Fibroblast of lung (primary cell): ENCODE measurements around the gene HTR1B. TPM values are rescaled to one million over a fixed set of nuclear protein-coding genes. Genes with fewer than 3 reads are reported as not detected.

Source experiments
- DNase-seq, 2 donors: peaks; one replicate each; pipeline versions ENCODE4 v3.0.0 to v3.0.0-alpha.2; 2010; ENCODE audit warnings: low read depth in 2 of 2
- H2AFZ ChIP-seq: 2 replicates; pipeline ENCODE4 v1.5.1; 2012; ENCODE audit warnings: low read length, control low read depth, inconsistent platforms
- H3K27ac ChIP-seq: 2 replicates; pipeline ENCODE4 v1.5.1; 2011; ENCODE audit warnings: low read length, control low read depth; ENCODE audit not compliant: insufficient read depth
- H3K27me3 ChIP-seq: 2 replicates; pipeline ENCODE4 v1.5.1; 2011; ENCODE audit warnings: mild to moderate bottlenecking, low read length; ENCODE audit not compliant: control insufficient read depth, insufficient read depth
- H3K36me3 ChIP-seq: 2 replicates; pipeline ENCODE4 v1.5.1; 2011; ENCODE audit warnings: low read length; ENCODE audit not compliant: control insufficient read depth, insufficient read depth
- H3K4me1 ChIP-seq: 2 replicates; pipeline ENCODE4 v1.5.1; 2011; ENCODE audit warnings: low read length; ENCODE audit not compliant: control insufficient read depth, insufficient read depth; ENCODE audit errors: extremely low read depth
- H3K4me2 ChIP-seq: 2 replicates; pipeline ENCODE4 v1.5.1; 2011; ENCODE audit warnings: low read length, control low read depth; ENCODE audit not compliant: insufficient read depth; ENCODE audit errors: extremely low read depth
- H3K4me3 ChIP-seq, 4 experiments: fragments of 200-600 bp in 1 of 4; sonication (generic) in 1 of 4; replicated peaks in 1 of 4; 2 replicates each; pipeline ENCODE4 v1.5.1; 2011 to 2016; ENCODE audit warnings: low read length in 4 of 4, low read depth in 3 of 4, mild to moderate bottlenecking in 3 of 4, control low read depth in 2 of 4, inconsistent platforms in 1 of 4, mixed read lengths in 1 of 4; ENCODE audit not compliant: insufficient read depth in 1 of 4; ENCODE audit errors: control extremely low read depth in 1 of 4
- H3K79me2 ChIP-seq: 2 replicates; pipeline ENCODE4 v1.5.1; 2012; ENCODE audit warnings: mild to moderate bottlenecking, low read length, inconsistent platforms; ENCODE audit not compliant: control insufficient read depth, insufficient read depth
- H3K9ac ChIP-seq: 2 replicates; pipeline ENCODE4 v1.5.1; 2011; ENCODE audit warnings: mild to moderate bottlenecking, low read length, control low read depth; ENCODE audit not compliant: insufficient read depth
- H3K9me3 ChIP-seq: 2 replicates; pipeline ENCODE4 v1.5.1; 2012; ENCODE audit warnings: low read depth, low read length; ENCODE audit not compliant: control insufficient read depth, insufficient read depth
- H4K20me1 ChIP-seq: 2 replicates; pipeline ENCODE4 v1.5.1; 2011; ENCODE audit warnings: low read length; ENCODE audit not compliant: control insufficient read depth, insufficient read depth; ENCODE audit errors: extremely low read depth
- EZH2 ChIP-seq: IDR thresholded peaks from 2 replicates; pipeline ENCODE4 v1.5.1; 2012; ENCODE audit warnings: low read length, control low read depth, mild to moderate bottlenecking; ENCODE audit errors: missing control alignments
- polyA minus RNA-seq: library from RNA; depleted of rRNA, polyadenylated mRNA; stranded (reverse); fragments of >200 nt; gene quantifications from 2 replicates; pipeline ENCODE4 v1.2.3, GENCODE V29; 2011; ENCODE audit warnings: low replicate concordance
- polyA plus RNA-seq, 2 donors: library from polyadenylated mRNA; depleted of rRNA in 1 of 2; stranded (reverse) in 1 of 2; unstranded in 1 of 2; fragments of >200 nt; gene quantifications; 2 replicates each; pipeline ENCODE4 v1.2.1, GENCODE V29; 2011 to 2012; ENCODE audit warnings: missing spikeins in 1 of 2
- total RNA-seq: library from RNA; depleted of rRNA; stranded (reverse); fragments of >200 nt; gene quantifications from 2 replicates; pipeline ENCODE4 v1.2.1, GENCODE V29; 2014
- TF ChIP-seq, protein P1 (sequence below), 2 donors: IDR thresholded peaks in 1 of 2; conservative IDR thresholded peaks in 1 of 2; 1 replicate in 1 of 2; 2 replicates in 1 of 2; pipeline ENCODE4 v1.5.1; 2011 to 2012; ENCODE audit warnings: low read length in 2 of 2, control low read depth in 1 of 2, inconsistent platforms in 1 of 2, low read depth in 1 of 2, mild to moderate bottlenecking in 1 of 2

HTR1B gene, protein sequence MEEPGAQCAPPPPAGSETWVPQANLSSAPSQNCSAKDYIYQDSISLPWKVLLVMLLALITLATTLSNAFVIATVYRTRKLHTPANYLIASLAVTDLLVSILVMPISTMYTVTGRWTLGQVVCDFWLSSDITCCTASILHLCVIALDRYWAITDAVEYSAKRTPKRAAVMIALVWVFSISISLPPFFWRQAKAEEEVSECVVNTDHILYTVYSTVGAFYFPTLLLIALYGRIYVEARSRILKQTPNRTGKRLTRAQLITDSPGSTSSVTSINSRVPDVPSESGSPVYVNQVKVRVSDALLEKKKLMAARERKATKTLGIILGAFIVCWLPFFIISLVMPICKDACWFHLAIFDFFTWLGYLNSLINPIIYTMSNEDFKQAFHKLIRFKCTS
- total RNA-seq, result 0.17 TPM in 1 of 2 replicates, not detected in the other
- polyA plus RNA-seq, result 0.68 and 1.5 TPM in 2 replicates
- 0.51 and 1.4 TPM in 2 replicates for polyA plus RNA-seq (2012)
- 7.4 and 9.7 TPM in 2 replicates for polyA minus RNA-seq

DNA sequence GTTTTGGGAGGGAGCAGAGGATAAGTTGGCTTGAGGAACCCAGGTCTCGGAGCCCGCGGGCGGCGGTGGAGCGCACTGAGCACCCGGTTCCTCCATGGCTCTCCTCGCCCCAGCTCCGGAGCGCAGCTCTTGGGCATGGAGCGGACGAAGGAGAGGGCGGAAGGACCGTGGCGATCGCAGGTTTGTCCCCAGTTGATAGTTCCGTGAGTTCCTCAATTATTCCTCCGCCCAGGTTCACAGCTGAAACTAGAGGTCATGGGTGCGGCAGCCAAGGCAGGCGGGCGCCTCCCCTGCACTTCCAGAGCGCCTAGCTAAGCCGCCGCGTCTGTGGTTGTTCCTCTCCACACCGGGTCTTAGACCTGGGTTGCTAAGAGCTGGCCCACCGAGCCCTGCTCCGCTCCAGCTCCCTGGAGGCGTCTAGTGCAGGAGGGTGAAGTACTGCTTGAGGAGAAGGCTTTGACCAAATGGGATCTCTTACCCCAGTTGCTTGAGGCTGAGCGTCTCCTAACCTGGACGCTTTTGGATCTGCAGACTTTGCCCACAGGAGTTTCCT lies at the start of gene HTR1B:
HTR1B (minus strand) TSS at position 184 of the 553 bp plus-strand sequence; CDS start at position 96, 88 bp downstream.
- peak within 1 kb of the TSS; percentile 60 for H3K4me2 ChIP-seq
- no peaks in the 10 kb centered on the region for H3K36me3 ChIP-seq
- no peaks in the 10 kb centered on the region for H3K79me2 ChIP-seq
- TF ChIP-seq, protein P1, sequence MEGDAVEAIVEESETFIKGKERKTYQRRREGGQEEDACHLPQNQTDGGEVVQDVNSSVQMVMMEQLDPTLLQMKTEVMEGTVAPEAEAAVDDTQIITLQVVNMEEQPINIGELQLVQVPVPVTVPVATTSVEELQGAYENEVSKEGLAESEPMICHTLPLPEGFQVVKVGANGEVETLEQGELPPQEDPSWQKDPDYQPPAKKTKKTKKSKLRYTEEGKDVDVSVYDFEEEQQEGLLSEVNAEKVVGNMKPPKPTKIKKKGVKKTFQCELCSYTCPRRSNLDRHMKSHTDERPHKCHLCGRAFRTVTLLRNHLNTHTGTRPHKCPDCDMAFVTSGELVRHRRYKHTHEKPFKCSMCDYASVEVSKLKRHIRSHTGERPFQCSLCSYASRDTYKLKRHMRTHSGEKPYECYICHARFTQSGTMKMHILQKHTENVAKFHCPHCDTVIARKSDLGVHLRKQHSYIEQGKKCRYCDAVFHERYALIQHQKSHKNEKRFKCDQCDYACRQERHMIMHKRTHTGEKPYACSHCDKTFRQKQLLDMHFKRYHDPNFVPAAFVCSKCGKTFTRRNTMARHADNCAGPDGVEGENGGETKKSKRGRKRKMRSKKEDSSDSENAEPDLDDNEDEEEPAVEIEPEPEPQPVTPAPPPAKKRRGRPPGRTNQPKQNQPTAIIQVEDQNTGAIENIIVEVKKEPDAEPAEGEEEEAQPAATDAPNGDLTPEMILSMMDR (conservative IDR thresholded peaks at IDR 0.05 in 1 of 2, IDR thresholded peaks at IDR 0.05 in 1 of 2; ENCODE audit: low read depth in 1 of 2, low read length in 2 of 2), result no peak
- TF ChIP-seq EZH2, result peak; percentile 50
- no peaks in the 10 kb centered on the region for H4K20me1 ChIP-seq
- peaks cover 2% of the 10 kb centered on the region for H3K4me1 ChIP-seq
- DNase-seq, result peak in 1 of 2 donors; percentile 42
- peaks cover 27% of the 10 kb centered on the region for H3K27me3 ChIP-seq
- H3K27ac ChIP-seq, result no peak within 1 kb of the TSS
- peak within 1 kb of the TSS; percentile 25 to 61 (median 33) for H3K4me3 ChIP-seq
- H3K9me3 ChIP-seq, result no peaks in the 10 kb centered on the region
- peak within 1 kb of the TSS; percentile 62 for H2AFZ ChIP-seq
- H3K9ac ChIP-seq, result peak within 1 kb of the TSS; percentile 23

DNA sequence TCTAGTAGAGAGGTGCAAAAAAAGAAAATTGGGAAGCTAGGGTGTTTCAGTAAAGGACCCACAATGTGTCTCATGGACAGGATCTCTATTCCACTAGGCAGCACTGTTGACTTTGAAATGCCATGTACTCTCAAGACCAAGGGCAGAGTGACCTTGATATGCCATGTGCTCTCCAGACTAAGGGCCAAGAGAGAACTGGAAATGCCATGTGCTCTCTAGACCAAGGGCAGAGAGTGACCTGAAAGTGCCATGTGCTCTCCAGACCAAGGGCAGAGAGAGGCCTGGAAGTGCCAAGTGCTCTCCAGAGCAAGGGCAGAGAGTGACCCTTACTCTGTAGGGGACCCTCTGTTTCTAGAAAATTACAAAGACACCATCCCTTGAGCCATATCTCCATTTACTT lies 49.3 kb upstream of the HTR1B start:
- no peaks in the 10 kb centered on the region for H4K20me1 ChIP-seq
- H3K36me3 ChIP-seq, result no peaks in the 10 kb centered on the region
- no peak overlapping the region for H2AFZ ChIP-seq
- TF ChIP-seq, protein P1 (conservative IDR thresholded peaks at IDR 0.05 in 1 of 2, IDR thresholded peaks at IDR 0.05 in 1 of 2; ENCODE audit: low read depth in 1 of 2, low read length in 2 of 2), result no peak
- TF ChIP-seq EZH2, result no peak
- H3K27ac ChIP-seq, result no peak overlapping the region
- no peaks in the 10 kb centered on the region for H3K27me3 ChIP-seq
- H3K79me2 ChIP-seq, result no peaks in the 10 kb centered on the region
- no peaks in the 10 kb centered on the region for H3K9me3 ChIP-seq
- H3K4me3 ChIP-seq, result no peak overlapping the region
- no peak for DNase-seq
- H3K4me2 ChIP-seq, result no peak overlapping the region
- H3K9ac ChIP-seq, result no peak overlapping the region
- H3K4me1 ChIP-seq, result no peaks in the 10 kb centered on the region

DNA sequence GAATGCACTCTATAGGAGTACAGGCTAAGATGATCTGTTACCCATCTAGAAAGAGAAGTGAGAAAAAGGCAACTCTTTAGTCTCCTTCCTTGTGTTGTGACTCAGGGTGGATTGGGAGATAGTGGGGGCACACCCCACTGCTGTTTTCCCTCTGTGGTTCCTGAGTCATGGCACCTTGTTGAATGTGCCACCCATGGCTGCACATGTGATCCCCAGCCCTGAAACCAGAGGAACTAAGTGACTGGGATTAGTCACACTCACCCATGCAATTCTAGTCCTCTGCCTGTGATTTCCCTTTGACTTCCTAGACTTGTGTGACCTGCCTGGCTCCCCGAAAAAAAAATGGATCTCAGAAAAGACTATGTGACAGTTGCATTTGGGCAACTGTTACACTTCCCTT lies 48.6 kb upstream of the HTR1B start:
- no peak overlapping the region for H3K9ac ChIP-seq
- no peak for DNase-seq
- H3K27me3 ChIP-seq, result no peaks in the 10 kb centered on the region
- H3K4me2 ChIP-seq, result no peak overlapping the region
- H3K36me3 ChIP-seq, result no peaks in the 10 kb centered on the region
- no peaks in the 10 kb centered on the region for H3K79me2 ChIP-seq
- no peaks in the 10 kb centered on the region for H4K20me1 ChIP-seq
- no peak overlapping the region for H2AFZ ChIP-seq
- no peaks in the 10 kb centered on the region for H3K9me3 ChIP-seq
- no peak overlapping the region for H3K27ac ChIP-seq
- TF ChIP-seq EZH2, result no peak
- TF ChIP-seq, protein P1 (conservative IDR thresholded peaks at IDR 0.05 in 1 of 2, IDR thresholded peaks at IDR 0.05 in 1 of 2; ENCODE audit: low read depth in 1 of 2, low read length in 2 of 2), result no peak
- H3K4me1 ChIP-seq, result no peaks in the 10 kb centered on the region
- no peak overlapping the region for H3K4me3 ChIP-seq
